ENCODE data around the gene F12.

F12 gene

DNA sequence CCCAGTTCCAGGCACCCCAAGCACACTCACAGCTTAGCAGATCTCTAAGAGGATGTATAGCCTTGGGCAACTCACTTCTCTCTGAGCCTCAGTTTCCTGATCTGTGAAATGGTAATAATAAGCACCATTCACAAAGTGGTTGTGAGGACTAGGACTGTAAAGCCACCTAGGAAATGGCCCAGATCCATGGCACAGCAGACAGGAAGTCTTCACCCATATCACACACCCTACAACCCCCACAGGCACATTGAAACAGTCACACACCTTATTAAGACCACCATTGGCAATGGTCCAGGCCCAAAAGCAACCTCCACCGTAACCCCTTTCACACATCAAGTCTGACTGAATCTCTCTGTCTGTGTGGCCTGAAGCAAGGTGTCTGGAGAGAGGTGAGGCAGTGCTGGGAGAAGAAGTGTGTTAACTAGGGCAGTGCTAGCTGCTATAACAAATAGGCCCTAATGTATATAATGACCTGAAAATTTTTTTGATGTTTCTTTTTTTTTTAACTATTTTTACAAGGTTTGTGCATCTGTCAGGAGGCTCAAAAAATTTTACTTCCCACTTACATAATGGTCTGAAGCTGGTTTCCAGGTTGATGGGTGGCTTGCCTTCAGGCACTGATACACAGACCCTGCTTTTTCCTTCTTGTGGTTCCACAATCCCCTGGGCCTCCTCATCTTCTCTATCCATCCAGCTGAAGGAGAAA lies 54.0 kb downstream of the F12 start:
- DNase-seq (ENCODE audit: low spot score): no peak

DNA sequence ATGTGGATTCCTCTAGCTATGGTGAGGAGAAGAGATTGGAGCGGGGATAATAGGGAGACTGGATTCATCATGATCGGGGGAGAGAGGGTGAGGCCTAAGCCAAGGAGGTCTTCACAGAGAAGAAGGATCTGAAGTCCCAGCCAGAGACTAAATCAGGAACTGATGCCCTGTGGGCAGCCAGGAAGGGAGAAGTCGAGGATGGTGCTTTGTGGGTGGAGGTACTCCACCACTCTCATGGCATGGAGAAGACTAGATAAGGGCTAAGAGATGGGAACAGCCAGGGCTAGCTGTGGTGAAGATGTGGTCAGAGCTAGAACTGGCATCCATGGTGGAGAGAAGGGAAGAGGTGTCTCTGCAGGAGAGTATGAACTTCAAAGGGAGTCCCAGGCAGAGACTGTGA lies 54.7 kb downstream of the F12 start:
- no peak for DNase-seq (ENCODE audit: low spot score)

DNA sequence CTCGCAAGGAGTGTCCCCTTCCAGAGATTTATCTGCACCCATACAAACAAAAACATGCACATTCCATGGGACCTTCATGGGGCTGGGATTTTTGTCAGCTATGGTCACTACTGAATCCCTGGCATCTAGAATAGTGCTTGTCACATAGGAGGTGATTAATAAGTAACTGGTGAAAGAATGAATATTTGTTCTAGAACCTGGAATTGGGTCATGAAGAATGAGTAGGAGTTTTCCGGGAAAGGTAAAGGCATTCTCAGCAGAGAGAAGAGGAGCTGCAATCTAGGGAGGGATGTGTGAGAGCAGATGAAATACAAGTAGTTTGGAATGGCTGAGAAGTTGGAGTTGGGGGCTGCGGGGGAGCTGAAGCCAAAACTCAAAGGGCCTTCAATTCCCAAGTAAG lies 55.1 kb downstream of the F12 start:
- no peak for DNase-seq (ENCODE audit: low spot score)

DNA sequence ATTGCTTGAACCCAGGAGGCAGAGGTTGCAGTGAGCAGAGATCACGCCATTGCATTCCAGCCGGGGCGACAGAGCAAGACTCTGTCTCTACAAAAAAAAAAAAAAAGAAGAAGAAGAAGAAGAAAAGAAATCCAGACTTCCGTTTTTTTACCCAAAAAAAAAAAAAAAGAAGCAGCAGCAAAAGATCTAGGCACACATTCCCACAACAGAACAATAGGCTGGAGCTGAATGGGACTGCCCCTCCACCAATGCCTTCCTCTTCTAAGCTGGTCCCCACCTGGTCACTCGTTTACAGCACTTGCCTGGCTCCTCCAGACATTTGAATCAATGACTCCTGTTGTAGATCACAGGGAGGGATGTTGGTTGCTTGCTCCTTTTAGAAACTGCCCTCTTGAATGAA lies 56.3 kb downstream of the F12 start:
- DNase-seq (ENCODE audit: low spot score): no peak

Measured in GM03348 (cell line).